Loucy (cell line): ENCODE measurements around the gene LAMA4.

ENCODE experiments used
- CTCF ChIP-seq: fragments of 200-600 bp; sonication (generic); conservative IDR thresholded peaks from 2 replicates; pipeline ENCODE4 v1.5.1; 2014; ENCODE audit warnings: mild to moderate bottlenecking, antibody characterized with exemption, low read length
- EZH2phosphoT487 ChIP-seq: fragments of 200-600 bp; IDR thresholded peaks from 2 replicates; pipeline ENCODE4 v1.6.1; 2018; ENCODE audit warnings: antibody characterized with exemption, mild to moderate bottlenecking, moderate library complexity, borderline replicate concordance

- no peak for TF ChIP-seq CTCF
- no peak for TF ChIP-seq EZH2phosphoT487
Observed at GRCh38 chr6:112272799-112273198, 18.4 kb upstream of the LAMA4 start.
